Activated T-cell treated with anti-CD3 and anti-CD28 coated beads for 1 hour (primary cell): ENCODE data around the gene IL1RAPL1.
"Not testable (repeated sequence)": the region's sequence is repeated elsewhere in the genome, so short reads cannot be mapped to it uniquely, and the experiment has no call there.

Source experiments
- DNase-seq: peaks from one replicate; pipeline ENCODE4 v3.0.0-alpha.2; 2020; ENCODE audit warnings: low read depth

IL1RAPL1 gene

GRCh38 chrX:28787206-28787605 lies 200.0 kb downstream of the IL1RAPL1 start:
- DNase-seq: no peak

GRCh38 chrX:28800671-28801070 lies 213.4 kb downstream of the IL1RAPL1 start:
- not testable (repeated sequence) for DNase-seq

GRCh38 chrX:28802625-28803024 lies 215.4 kb downstream of the IL1RAPL1 start:
- DNase-seq: no peak

GRCh38 chrX:28835991-28836390 lies 248.7 kb downstream of the IL1RAPL1 start:
- DNase-seq: no peak

GRCh38 chrX:28843817-28844216 lies 256.6 kb downstream of the IL1RAPL1 start:
- DNase-seq: no peak

GRCh38 chrX:28847423-28847822 lies 260.2 kb downstream of the IL1RAPL1 start:
- no peak for DNase-seq

- DNase-seq: no peak
These were observed 261.5 kb downstream of the IL1RAPL1 start for GRCh38 chrX:28848707-28849106.

- no peak for DNase-seq
These were observed 263.7 kb downstream of the IL1RAPL1 start for GRCh38 chrX:28850955-28851354.

- no peak for DNase-seq
These were observed 264.6 kb downstream of the IL1RAPL1 start for GRCh38 chrX:28851871-28852270.

GRCh38 chrX:28854637-28855036 lies 267.4 kb downstream of the IL1RAPL1 start:
- no peak for DNase-seq

GRCh38 chrX:28876408-28876807 lies 289.2 kb downstream of the IL1RAPL1 start:
- no peak for DNase-seq

GRCh38 chrX:28876901-28877300 lies 289.7 kb downstream of the IL1RAPL1 start:
- DNase-seq: no peak

- no peak for DNase-seq
These were observed 292.9 kb downstream of the IL1RAPL1 start for GRCh38 chrX:28880136-28880535.

- no peak for DNase-seq
These were observed 297.6 kb downstream of the IL1RAPL1 start for GRCh38 chrX:28884823-28885222.

GRCh38 chrX:28888416-28888815 lies 301.2 kb downstream of the IL1RAPL1 start:
- no peak for DNase-seq

- no peak for DNase-seq
These were observed 302.4 kb downstream of the IL1RAPL1 start for GRCh38 chrX:28889591-28890090.

GRCh38 chrX:28901637-28902036 lies 314.4 kb downstream of the IL1RAPL1 start:
- no peak for DNase-seq

GRCh38 chrX:28910487-28910886 lies 323.2 kb downstream of the IL1RAPL1 start:
- DNase-seq: no peak

- DNase-seq: no peak
These were observed 333.1 kb downstream of the IL1RAPL1 start for GRCh38 chrX:28920153-28920943.

- DNase-seq: no peak
These were observed 334.9 kb downstream of the IL1RAPL1 start for GRCh38 chrX:28922106-28922505.

GRCh38 chrX:28946846-28947245 lies 359.6 kb downstream of the IL1RAPL1 start:
- DNase-seq: no peak

GRCh38 chrX:28960063-28960462 lies 372.8 kb downstream of the IL1RAPL1 start:
- no peak for DNase-seq

GRCh38 chrX:28966331-28966730 lies 379.1 kb downstream of the IL1RAPL1 start:
- DNase-seq: no peak

- DNase-seq: no peak
These were observed 381.9 kb downstream of the IL1RAPL1 start for GRCh38 chrX:28969126-28969525.
